CD4-positive, alpha-beta T cell treated with Interleukin-4 for 1 hour (primary cell): ENCODE data around the gene MAPKBP1.

Experiments used
- DNase-seq, 2 donors: peaks; one replicate each; pipeline ENCODE4 v3.0.0-alpha.2; 2020 to 2022

Gene MAPKBP1

GRCh38 chr15:41782371-41783282 lies 8.3 kb downstream of the MAPKBP1 start:
- no peak for DNase-seq

- DNase-seq = no peak
Observed at GRCh38 chr15:41783296-41783695, 9.0 kb downstream of the MAPKBP1 start.

- no peak for DNase-seq
Observed at GRCh38 chr15:41788262-41788661, 14.0 kb downstream of the MAPKBP1 start.

- no peak for DNase-seq
Observed at GRCh38 chr15:41789236-41789635, 15.0 kb downstream of the MAPKBP1 start.

- no peak for DNase-seq
Observed at GRCh38 chr15:41789662-41790061, 15.4 kb downstream of the MAPKBP1 start.

- DNase-seq = no peak
Observed at GRCh38 chr15:41790169-41790568, 15.9 kb downstream of the MAPKBP1 start.

GRCh38 chr15:41790756-41791546 lies 16.7 kb downstream of the MAPKBP1 start:
- no peak for DNase-seq

GRCh38 chr15:41791547-41791937 lies 17.3 kb downstream of the MAPKBP1 start:
- DNase-seq = no peak

- DNase-seq = no peak
Observed at GRCh38 chr15:41792000-41792637, 17.8 kb downstream of the MAPKBP1 start.

GRCh38 chr15:41794081-41794480 lies 19.8 kb downstream of the MAPKBP1 start:
- DNase-seq = no peak

GRCh38 chr15:41795996-41796856 lies 21.9 kb downstream of the MAPKBP1 start:
- DNase-seq = no peak

- DNase-seq = no peak
Observed at GRCh38 chr15:41797201-41797944, 23.1 kb downstream of the MAPKBP1 start.

GRCh38 chr15:41798607-41799487 lies 24.6 kb downstream of the MAPKBP1 start:
- DNase-seq = no peak

GRCh38 chr15:41799488-41799805 lies 25.2 kb downstream of the MAPKBP1 start:
- DNase-seq = no peak

- no peak for DNase-seq
Observed at GRCh38 chr15:41801185-41801584, 26.9 kb downstream of the MAPKBP1 start.

GRCh38 chr15:41801850-41802455 lies 27.7 kb downstream of the MAPKBP1 start:
- no peak for DNase-seq

GRCh38 chr15:41804361-41804760 lies 30.1 kb downstream of the MAPKBP1 start:
- DNase-seq = no peak

- no peak for DNase-seq
Observed at GRCh38 chr15:41804916-41805666, 30.8 kb downstream of the MAPKBP1 start.

GRCh38 chr15:41805711-41806110 lies 31.4 kb downstream of the MAPKBP1 start:
- DNase-seq = no peak
